Medulla oblongata (tissue), 1 donor: ENCODE results near the gene GAS7.

Experiments
- DNase-seq: peaks from one replicate; pipeline ENCODE4 v3.0.0-alpha.2; 2015; ENCODE audit errors: extremely low spot score

GAS7 gene

GRCh38 chr17:10048629-10049350, 149.6 kb downstream of the GAS7 start:
- DNase-seq, result peak; percentile 97

GRCh38 chr17:10046786-10047785, 151.3 kb downstream of the GAS7 start:
- DNase-seq, result no peak

GRCh38 chr17:10045871-10046658, 152.3 kb downstream of the GAS7 start:
- no peak for DNase-seq

GRCh38 chr17:10042589-10043244, 155.7 kb downstream of the GAS7 start:
- no peak for DNase-seq

GRCh38 chr17:10041916-10042588, 156.4 kb downstream of the GAS7 start:
- DNase-seq, result no peak

GRCh38 chr17:10041287-10041612, 157.2 kb downstream of the GAS7 start:
- no peak for DNase-seq

- peak; percentile 93 for DNase-seq
These were observed 161.8 kb downstream of the GAS7 start for GRCh38 chr17:10036511-10037061.

- no peak for DNase-seq
These were observed 162.5 kb downstream of the GAS7 start for GRCh38 chr17:10035885-10036284.

GRCh38 chr17:10034719-10035475, 163.5 kb downstream of the GAS7 start:
- peak; percentile 78 for DNase-seq

GRCh38 chr17:10033959-10034358, 164.4 kb downstream of the GAS7 start:
- DNase-seq, result peak; percentile 73

- no peak for DNase-seq
These were observed 165.0 kb downstream of the GAS7 start for GRCh38 chr17:10033449-10033848.

GRCh38 chr17:10032118-10032852, 166.1 kb downstream of the GAS7 start:
- DNase-seq, result no peak

GRCh38 chr17:10031606-10032005, 166.8 kb downstream of the GAS7 start:
- DNase-seq, result no peak

GRCh38 chr17:10031127-10031526, 167.3 kb downstream of the GAS7 start:
- DNase-seq, result no peak

- no peak for DNase-seq
These were observed 169.3 kb downstream of the GAS7 start for GRCh38 chr17:10029129-10029528.

- DNase-seq, result peak; percentile 58
These were observed 172.2 kb downstream of the GAS7 start for GRCh38 chr17:10025976-10026901.

- no peak for DNase-seq
These were observed 173.2 kb downstream of the GAS7 start for GRCh38 chr17:10025224-10025623.

- DNase-seq, result peak; percentile 51
These were observed 176.0 kb downstream of the GAS7 start for GRCh38 chr17:10022416-10022815.
